ENCODE data around the gene RPS15. TPM values are rescaled to one million over a fixed set of nuclear protein-coding genes. Genes with fewer than 3 reads are reported as not detected.
A peak's percentile ranks its signal among the peaks of the same experiment; 100 is the strongest.

RPS15 gene
- total and polyA plus RNA-seq, 2 of the 13 experiments (the other 11 are each of a cell fraction or from before 2014, with no cell fraction given): 695 to 1,411 TPM

DNA sequence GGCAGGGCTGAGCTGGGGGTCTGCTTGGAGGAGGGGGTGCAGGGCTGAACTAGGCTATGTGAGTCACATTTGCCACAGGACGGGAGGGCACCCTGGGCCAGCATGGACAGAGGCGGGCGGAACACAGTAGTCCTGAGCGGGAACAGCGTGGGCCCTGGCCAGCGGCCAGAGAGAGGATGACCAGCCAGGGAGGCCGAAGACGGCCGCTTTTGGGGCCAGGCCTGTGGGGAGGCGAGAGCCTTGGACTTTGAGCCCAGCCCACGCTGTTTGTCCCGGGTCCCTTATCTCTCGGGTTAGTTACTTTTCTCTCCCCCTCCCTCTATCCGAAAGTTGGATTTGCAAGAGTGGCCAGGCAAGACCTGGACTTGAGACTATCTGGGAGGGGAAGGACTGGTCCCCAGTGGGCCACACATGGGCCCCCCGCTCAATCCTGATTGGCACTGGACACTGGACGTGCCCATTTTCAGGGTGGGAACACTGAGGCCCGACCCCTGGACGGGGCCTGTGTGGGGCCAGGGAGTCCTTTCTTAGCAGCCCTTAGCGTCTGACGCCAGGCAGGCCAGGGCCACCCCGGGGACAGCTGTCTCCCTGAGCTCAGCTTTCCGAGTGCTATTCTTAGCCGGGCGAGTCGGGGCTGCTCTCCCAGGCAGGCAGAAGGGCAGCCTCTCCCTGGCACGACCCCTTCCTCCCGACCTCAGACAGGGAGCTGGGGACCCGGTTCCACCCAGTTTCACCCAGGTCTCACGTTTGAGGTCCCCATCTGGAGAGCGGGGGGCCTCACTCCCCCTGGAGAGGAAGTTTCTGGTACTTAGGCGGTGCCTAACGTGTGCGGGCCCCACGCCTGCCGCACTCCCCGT is 37.7 kb upstream of the RPS15 start (continued):
- TF ChIP-seq ZNF746 (CRISPR knock-in tag; IDR thresholded peaks at IDR 0.05) (peak; percentile 93), HNF4A (CRISPR knock-in tag; IDR thresholded peaks at IDR 0.05) (peak; percentile 98), TAF15 (IDR thresholded peaks at IDR 0.05; ENCODE audit: low read depth, low read length, poor library complexity, severe bottlenecking) (no peak), ZNF878 (CRISPR knock-in tag; IDR thresholded peaks at IDR 0.05) (peak; percentile 71), PRDM10 (CRISPR knock-in tag; IDR thresholded peaks at IDR 0.05; ENCODE audit: low read depth) (peak; percentile 60; the same call in 1 of the 2 replicates), NR2C2 (CRISPR knock-in tag; IDR thresholded peaks at IDR 0.05; ENCODE audit: borderline replicate concordance) (peak; percentile 59; the same call in 1 of the 2 replicates), ATF2 (CRISPR knock-in tag; IDR thresholded peaks at IDR 0.05) (no peak; the same call in 1 of the 2 replicates), THAP7 (CRISPR knock-in tag; IDR thresholded peaks at IDR 0.05) (no peak), KLF13 (CRISPR knock-in tag; IDR thresholded peaks at IDR 0.05) (no peak), MED8 (CRISPR knock-in tag; IDR thresholded peaks at IDR 0.05; ENCODE audit: insufficient replicate concordance) (peak; percentile 44), MTF1 (CRISPR knock-in tag; IDR thresholded peaks at IDR 0.05) (no peak), ZNF607 (CRISPR knock-in tag; IDR thresholded peaks at IDR 0.05; ENCODE audit: borderline replicate concordance) (0 out of 2 replicates have a peak, but pooled peaks have one; percentile 63), ERF (CRISPR knock-in tag; IDR thresholded peaks at IDR 0.05) (0 out of 2 replicates have a peak, but pooled peaks have one; percentile 5), PRPF4 (IDR thresholded peaks at IDR 0.05; ENCODE audit: low read depth, low read length, poor library complexity, severe bottlenecking) (no peak), MATR3 (CRISPR knock-in tag; IDR thresholded peaks at IDR 0.05) (no peak), REL (CRISPR knock-in tag; conservative IDR thresholded peaks at IDR 0.05) (no peak), PREB (CRISPR knock-in tag; IDR thresholded peaks at IDR 0.05) (no peak), ZNF780A (CRISPR knock-in tag; IDR thresholded peaks at IDR 0.05) (no peak), SALL1 (CRISPR knock-in tag; IDR thresholded peaks at IDR 0.05) (peak; percentile 74)
- TF ChIP-seq, protein P1, sequence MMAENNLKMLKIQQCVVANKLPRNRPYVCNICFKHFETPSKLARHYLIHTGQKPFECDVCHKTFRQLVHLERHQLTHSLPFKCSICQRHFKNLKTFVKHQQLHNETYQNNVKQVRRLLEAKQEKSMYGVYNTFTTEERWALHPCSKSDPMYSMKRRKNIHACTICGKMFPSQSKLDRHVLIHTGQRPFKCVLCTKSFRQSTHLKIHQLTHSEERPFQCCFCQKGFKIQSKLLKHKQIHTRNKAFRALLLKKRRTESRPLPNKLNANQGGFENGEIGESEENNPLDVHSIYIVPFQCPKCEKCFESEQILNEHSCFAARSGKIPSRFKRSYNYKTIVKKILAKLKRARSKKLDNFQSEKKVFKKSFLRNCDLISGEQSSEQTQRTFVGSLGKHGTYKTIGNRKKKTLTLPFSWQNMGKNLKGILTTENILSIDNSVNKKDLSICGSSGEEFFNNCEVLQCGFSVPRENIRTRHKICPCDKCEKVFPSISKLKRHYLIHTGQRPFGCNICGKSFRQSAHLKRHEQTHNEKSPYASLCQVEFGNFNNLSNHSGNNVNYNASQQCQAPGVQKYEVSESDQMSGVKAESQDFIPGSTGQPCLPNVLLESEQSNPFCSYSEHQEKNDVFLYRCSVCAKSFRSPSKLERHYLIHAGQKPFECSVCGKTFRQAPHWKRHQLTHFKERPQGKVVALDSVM (CRISPR knock-in tag; IDR thresholded peaks at IDR 0.05): peak; percentile 85
